ENCODE data around the gene CHD1L. TPM values are rescaled to one million over a fixed set of nuclear protein-coding genes. Genes with fewer than 3 reads are reported as not detected.

CHD1L gene
- polyA plus RNA-seq, 12 donors, result 16.4 to 34.3 (median 23.6) TPM; not detected in 1

Other genes starting within 250 kb of the CHD1L start
- gene PRKAB2, start 70.2 kb upstream of the CHD1L start, polyA plus RNA-seq (ENCODE audit: insufficient read length in 12 of 12), result 10 to 100 TPM in 11 of 12 donors, not detected in 1; 27.4 to 65.6 (median 44.2) TPM
- gene FMO5, start 17.3 kb upstream of the CHD1L start, polyA plus RNA-seq (ENCODE audit: insufficient read length in 12 of 12), result 10 to 100 TPM in 1 of 12 donors, 1 to 10 TPM in 10, not detected in 1; 2.1 to 13.0 (median 2.9) TPM